Liver (tissue), 3 donors: Measurements from ENCODE around the gene CAPZA2.

ENCODE experiments used
- FOXA1 ChIP-seq: IDR thresholded peaks from 2 replicates; pipeline ENCODE4 v1.6.1; 2016; ENCODE audit warnings: antibody characterized with exemption
- GABPA ChIP-seq, 2 donors: IDR thresholded peaks in 1 of 2; conservative IDR thresholded peaks in 1 of 2; 2 replicates each; pipeline ENCODE4 v1.6.1; 2016; ENCODE audit warnings: antibody characterized with exemption in 2 of 2, mild to moderate bottlenecking in 1 of 2, moderate library complexity in 1 of 2
- HNF4A ChIP-seq, 2 donors: conservative IDR thresholded peaks; 2 replicates each; pipeline ENCODE4 v1.6.1; 2016; ENCODE audit warnings: antibody characterized with exemption in 2 of 2, mild to moderate bottlenecking in 2 of 2
- JUND ChIP-seq, 2 donors: IDR thresholded peaks; 2 replicates each; pipeline ENCODE4 v1.6.1; 2016; ENCODE audit warnings: antibody characterized with exemption in 2 of 2
- RAD21 ChIP-seq, 2 donors: IDR thresholded peaks; 2 replicates each; pipeline ENCODE4 v1.6.1; 2016; ENCODE audit warnings: antibody characterized with exemption in 2 of 2, mild to moderate bottlenecking in 2 of 2
- RXRA ChIP-seq, 2 donors: IDR thresholded peaks; 2 replicates each; pipeline ENCODE4 v1.6.1; 2017 to 2018; ENCODE audit warnings: antibody characterized with exemption in 2 of 2, mild to moderate bottlenecking in 1 of 2
- SP1 ChIP-seq: IDR thresholded peaks from 2 replicates; pipeline ENCODE4 v1.6.1; 2018; ENCODE audit warnings: antibody characterized with exemption, mild to moderate bottlenecking
- TAF1 ChIP-seq: conservative IDR thresholded peaks from 2 replicates; pipeline ENCODE4 v1.6.1; 2016; ENCODE audit warnings: antibody characterized with exemption, mild to moderate bottlenecking
- YY1 ChIP-seq: IDR thresholded peaks from 2 replicates; pipeline ENCODE4 v1.6.1; 2016; ENCODE audit warnings: antibody characterized with exemption, mild to moderate bottlenecking
- TF ChIP-seq, protein P1 (sequence below): fragments of 150-350 bp; IDR thresholded peaks from 2 replicates; pipeline ENCODE4 v1.5.1; 2017; ENCODE audit warnings: improper control_type of control experiment, low read depth, low read length; ENCODE audit not compliant: missing input control
- TF ChIP-seq, protein P2 (sequence below): IDR thresholded peaks from 2 replicates; pipeline ENCODE4 v1.6.1; 2016; ENCODE audit warnings: antibody characterized with exemption
- TF ChIP-seq, protein P3 (sequence below): IDR thresholded peaks from 2 replicates; pipeline ENCODE4 v1.6.1; 2016; ENCODE audit warnings: antibody characterized with exemption
- TF ChIP-seq, protein P4 (sequence below): IDR thresholded peaks from 2 replicates; pipeline ENCODE4 v1.6.1; 2016; ENCODE audit warnings: antibody characterized with exemption
- TF ChIP-seq, protein P5 (sequence below): IDR thresholded peaks from 2 replicates; pipeline ENCODE4 v1.6.1; 2016; ENCODE audit warnings: antibody characterized with exemption, mild to moderate bottlenecking
- donor health status: healthy.
- donor health status: healthy.

DNA sequence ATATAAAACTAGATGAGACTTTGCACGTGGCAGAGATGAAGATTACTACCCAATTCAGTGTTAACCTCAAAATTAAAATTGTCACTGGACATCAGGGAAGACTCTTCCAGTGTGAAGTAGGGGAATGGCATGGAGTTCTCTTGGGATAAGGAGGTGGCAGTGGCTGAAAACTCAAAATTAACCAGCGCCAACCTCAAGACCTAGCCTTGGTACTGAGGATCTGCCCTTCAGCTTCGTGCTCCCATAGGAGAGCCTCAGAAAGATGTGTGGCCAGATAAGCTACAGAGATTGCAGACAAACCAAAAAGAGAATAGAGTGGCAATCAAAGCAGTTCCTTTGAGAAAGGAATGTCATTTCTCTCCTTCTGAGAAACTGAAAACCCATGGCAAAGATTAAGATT is 47.3 kb upstream of the CAPZA2 start:
- TF ChIP-seq, protein P1, sequence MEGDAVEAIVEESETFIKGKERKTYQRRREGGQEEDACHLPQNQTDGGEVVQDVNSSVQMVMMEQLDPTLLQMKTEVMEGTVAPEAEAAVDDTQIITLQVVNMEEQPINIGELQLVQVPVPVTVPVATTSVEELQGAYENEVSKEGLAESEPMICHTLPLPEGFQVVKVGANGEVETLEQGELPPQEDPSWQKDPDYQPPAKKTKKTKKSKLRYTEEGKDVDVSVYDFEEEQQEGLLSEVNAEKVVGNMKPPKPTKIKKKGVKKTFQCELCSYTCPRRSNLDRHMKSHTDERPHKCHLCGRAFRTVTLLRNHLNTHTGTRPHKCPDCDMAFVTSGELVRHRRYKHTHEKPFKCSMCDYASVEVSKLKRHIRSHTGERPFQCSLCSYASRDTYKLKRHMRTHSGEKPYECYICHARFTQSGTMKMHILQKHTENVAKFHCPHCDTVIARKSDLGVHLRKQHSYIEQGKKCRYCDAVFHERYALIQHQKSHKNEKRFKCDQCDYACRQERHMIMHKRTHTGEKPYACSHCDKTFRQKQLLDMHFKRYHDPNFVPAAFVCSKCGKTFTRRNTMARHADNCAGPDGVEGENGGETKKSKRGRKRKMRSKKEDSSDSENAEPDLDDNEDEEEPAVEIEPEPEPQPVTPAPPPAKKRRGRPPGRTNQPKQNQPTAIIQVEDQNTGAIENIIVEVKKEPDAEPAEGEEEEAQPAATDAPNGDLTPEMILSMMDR, result no peak
- TF ChIP-seq, protein P2, sequence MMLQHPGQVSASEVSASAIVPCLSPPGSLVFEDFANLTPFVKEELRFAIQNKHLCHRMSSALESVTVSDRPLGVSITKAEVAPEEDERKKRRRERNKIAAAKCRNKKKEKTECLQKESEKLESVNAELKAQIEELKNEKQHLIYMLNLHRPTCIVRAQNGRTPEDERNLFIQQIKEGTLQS, result no peak
- TF ChIP-seq RXRA (IDR thresholded peaks at IDR 0.05) (no peak), TAF1 (no peak), RAD21 (IDR thresholded peaks at IDR 0.05) (no peak), SP1 (no peak), HNF4A (conservative IDR thresholded peaks at IDR 0.05) (no peak), FOXA1 (no peak), JUND (IDR thresholded peaks at IDR 0.05) (no peak), YY1 (no peak), GABPA (IDR thresholded peaks at IDR 0.05 in 1 of 2, conservative IDR thresholded peaks at IDR 0.05 in 1 of 2) (no peak)
- TF ChIP-seq, protein P3, sequence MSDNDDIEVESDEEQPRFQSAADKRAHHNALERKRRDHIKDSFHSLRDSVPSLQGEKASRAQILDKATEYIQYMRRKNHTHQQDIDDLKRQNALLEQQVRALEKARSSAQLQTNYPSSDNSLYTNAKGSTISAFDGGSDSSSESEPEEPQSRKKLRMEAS, result no peak
- TF ChIP-seq, protein P4, sequence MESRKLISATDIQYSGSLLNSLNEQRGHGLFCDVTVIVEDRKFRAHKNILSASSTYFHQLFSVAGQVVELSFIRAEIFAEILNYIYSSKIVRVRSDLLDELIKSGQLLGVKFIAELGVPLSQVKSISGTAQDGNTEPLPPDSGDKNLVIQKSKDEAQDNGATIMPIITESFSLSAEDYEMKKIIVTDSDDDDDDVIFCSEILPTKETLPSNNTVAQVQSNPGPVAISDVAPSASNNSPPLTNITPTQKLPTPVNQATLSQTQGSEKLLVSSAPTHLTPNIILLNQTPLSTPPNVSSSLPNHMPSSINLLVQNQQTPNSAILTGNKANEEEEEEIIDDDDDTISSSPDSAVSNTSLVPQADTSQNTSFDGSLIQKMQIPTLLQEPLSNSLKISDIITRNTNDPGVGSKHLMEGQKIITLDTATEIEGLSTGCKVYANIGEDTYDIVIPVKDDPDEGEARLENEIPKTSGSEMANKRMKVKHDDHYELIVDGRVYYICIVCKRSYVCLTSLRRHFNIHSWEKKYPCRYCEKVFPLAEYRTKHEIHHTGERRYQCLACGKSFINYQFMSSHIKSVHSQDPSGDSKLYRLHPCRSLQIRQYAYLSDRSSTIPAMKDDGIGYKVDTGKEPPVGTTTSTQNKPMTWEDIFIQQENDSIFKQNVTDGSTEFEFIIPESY, result no peak
- TF ChIP-seq, protein P5, sequence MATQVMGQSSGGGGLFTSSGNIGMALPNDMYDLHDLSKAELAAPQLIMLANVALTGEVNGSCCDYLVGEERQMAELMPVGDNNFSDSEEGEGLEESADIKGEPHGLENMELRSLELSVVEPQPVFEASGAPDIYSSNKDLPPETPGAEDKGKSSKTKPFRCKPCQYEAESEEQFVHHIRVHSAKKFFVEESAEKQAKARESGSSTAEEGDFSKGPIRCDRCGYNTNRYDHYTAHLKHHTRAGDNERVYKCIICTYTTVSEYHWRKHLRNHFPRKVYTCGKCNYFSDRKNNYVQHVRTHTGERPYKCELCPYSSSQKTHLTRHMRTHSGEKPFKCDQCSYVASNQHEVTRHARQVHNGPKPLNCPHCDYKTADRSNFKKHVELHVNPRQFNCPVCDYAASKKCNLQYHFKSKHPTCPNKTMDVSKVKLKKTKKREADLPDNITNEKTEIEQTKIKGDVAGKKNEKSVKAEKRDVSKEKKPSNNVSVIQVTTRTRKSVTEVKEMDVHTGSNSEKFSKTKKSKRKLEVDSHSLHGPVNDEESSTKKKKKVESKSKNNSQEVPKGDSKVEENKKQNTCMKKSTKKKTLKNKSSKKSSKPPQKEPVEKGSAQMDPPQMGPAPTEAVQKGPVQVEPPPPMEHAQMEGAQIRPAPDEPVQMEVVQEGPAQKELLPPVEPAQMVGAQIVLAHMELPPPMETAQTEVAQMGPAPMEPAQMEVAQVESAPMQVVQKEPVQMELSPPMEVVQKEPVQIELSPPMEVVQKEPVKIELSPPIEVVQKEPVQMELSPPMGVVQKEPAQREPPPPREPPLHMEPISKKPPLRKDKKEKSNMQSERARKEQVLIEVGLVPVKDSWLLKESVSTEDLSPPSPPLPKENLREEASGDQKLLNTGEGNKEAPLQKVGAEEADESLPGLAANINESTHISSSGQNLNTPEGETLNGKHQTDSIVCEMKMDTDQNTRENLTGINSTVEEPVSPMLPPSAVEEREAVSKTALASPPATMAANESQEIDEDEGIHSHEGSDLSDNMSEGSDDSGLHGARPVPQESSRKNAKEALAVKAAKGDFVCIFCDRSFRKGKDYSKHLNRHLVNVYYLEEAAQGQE, result no peak
